Dermis microvascular lymphatic vessel endothelial cell (primary cell): ENCODE measurements around the gene DGAT2. TPM values are rescaled to one million over a fixed set of nuclear protein-coding genes. Genes with fewer than 3 reads are reported as not detected.

Experiments used
- DNase-seq, 2 donors: peaks; one replicate each; pipeline versions ENCODE4 v3.0.0 to v3.0.0-alpha.2; 2010; ENCODE audit warnings: low read depth in 2 of 2
- total RNA-seq: library from RNA; depleted of rRNA; stranded (reverse); fragments of >200 nt; gene quantifications from 2 replicates; pipeline ENCODE4 v1.2.1, GENCODE V29; 2014

The DGAT2 gene
- total RNA-seq, 1 donor from 2014 or later = 1.3 TPM

GRCh38 chr11:75823415-75823814 is 54.8 kb downstream of the DGAT2 start:
- DNase-seq = no peak

DNA sequence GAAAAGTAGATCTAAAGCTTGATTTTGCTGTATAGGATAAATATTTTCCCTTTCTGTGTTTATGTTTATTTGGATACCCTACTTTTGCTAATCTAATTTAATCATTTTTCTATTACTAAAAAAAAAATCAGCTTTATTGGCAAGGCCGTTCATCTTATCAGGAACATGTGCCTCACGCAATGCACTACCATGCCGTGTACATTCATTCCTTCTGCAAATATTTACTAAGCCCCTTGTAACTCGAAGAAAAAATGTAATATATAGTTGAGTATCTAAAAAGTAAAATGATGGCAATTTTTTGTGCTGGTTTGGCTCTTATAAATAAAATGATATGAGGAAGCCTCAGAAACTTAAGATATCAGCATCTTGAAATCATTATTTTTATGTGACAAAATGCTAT is 55.4 kb downstream of the DGAT2 start:
- no peak for DNase-seq

- DNase-seq = peak; percentile 65 to 84
Observed at GRCh38 chr11:75826461-75827230, 58.1 kb downstream of the DGAT2 start.

DNA sequence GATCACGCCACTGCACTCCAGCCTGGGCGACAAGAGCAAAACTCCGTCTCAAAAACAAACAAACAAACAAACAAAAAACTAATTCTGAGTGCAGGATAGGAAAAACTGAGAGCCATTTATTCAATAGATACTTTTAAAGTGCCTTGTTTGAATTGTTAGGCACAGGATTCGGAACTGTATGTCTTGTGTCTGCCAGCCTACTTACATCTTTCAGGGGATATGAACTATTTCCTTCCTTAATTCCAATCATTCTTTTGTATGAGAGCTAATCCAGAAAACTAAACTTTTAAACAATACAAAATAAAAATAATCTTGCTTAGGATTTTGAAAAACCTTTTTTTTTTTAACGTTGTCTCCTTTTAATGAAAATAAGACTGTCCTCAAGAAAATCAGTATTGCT is 59.0 kb downstream of the DGAT2 start:
- peak in 1 of 2 donors; percentile 65 for DNase-seq

DNA sequence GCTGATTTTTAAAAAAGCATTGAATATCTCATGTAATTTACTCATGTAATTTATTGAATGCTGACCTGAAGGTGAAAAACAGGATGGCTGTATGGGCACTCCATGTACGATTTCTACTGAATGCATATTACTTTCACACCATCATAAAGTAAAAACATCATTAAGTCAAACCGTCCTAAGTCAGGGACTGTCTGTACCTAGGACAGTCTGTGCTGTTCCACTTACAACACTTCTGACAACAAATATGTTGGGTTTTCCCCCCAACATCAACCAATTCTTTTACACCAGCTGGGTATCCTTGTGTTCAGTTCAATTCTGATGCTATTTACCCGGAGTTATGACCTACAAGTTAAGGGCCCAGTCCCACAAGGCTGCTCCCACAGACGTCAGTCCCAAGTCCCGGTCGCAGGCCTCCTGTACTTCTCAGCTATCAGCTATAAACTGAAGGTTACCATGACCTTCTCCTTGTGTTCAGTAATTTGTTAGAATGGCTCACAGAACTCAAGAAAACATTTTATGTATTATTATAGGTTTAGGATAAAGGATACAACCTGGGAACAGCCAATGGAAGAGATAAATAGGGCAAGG is 63.4 kb downstream of the DGAT2 start:
- no peak for DNase-seq

DNA sequence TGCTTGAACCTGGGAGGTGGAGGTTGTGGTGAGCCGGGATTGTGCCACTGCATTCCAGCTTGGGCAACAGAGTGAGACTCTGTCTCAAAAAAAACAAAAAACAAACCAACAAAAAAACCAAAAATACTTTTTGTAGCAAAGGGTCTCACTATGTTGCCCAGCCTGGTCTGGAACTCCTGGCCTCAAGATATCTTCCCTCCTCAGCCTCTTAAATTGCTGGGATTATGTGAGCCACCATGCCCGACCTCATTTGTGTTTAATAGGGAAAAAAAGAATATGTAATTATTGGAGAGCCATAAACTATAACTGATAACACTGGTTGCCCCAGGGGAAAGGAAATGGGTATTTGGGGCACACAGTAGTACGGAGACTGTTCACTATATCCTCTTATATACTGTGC is 66.2 kb downstream of the DGAT2 start:
- no peak for DNase-seq

DNA sequence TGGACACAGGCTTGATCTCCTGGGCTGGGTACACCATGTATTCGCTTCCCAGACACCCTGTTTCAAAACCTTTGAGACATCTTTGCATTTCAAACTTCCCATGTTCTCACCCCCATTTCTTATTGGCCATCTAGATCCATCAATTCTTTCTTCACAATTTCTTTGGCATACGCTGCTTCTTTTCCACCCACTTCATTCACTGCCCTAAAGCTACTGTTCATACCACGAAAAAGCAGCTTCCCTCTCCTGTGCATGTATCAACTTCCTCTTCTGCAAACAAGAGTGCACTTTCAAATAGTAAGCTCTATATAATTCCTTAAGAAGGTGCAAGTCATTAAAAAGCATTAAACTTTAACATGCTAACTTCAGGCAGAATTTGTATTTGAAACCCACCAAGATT is 67.8 kb downstream of the DGAT2 start:
- DNase-seq = no peak

DNA sequence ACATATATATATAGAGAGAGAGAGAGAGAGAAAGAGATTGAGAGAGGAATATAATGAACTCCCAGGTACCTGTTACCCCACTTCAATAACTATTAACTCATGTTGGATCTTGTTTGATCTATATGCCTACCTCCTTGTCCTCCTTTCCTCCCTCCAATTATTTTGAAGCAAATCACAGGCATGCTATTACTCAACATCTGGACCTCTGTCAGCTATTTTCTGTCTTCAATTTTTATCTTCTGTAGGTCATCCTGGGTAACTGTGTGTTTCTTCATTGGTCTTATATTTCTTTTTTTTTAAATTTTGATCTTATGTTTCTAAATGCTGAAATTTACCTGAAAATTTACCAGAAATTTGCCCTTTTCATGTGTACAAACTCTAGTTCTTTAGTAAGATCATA is 71.3 kb downstream of the DGAT2 start:
- no peak for DNase-seq

DNA sequence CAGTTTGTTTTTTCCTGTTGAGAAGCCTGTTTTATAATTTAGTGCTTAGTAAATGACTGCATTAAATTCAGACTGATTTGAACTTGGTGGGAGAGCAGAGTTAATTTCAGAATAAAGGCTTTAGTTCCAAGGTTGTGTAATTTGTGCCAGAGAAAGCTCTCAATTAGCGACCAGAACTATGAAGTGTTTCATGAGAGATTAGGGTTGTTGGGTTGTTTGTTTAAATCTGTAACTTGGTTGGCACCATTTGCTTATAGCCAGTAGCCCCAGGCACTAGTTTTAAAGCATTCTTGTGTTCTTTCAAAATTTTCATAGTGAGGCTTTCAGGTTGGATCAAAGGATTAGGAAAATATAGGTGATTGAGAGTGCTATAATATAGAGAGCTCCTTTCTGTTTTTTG is 71.9 kb downstream of the DGAT2 start:
- no peak for DNase-seq

GRCh38 chr11:75841739-75842138 is 73.2 kb downstream of the DGAT2 start:
- no peak for DNase-seq

DNA sequence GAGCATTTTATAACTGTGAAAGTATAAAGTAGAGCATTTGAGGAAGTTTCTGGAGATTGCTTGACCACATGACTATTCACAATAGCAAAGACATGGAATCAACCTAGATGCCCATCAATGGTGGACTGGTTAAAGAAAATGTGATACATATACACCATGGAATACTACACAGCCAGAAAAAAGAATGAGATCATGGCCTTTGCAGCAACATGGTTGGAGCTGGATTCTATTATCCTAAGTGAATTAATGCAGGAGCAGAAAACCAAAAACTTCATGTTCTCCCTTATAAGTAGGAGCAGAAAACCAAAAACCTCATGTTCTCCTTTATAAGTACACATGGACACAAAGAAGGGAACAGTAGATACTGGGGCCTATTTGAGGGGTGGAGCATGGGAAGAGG is 76.7 kb downstream of the DGAT2 start:
- no peak for DNase-seq

- no peak for DNase-seq
Observed at GRCh38 chr11:75849894-75850293, 81.3 kb downstream of the DGAT2 start.

GRCh38 chr11:75850787-75851186 is 82.2 kb downstream of the DGAT2 start:
- DNase-seq = peak in 1 of 2 donors; percentile 8

Other genes starting within 250 kb of the DGAT2 start
- 9.8 and 21.0 TPM in 2 replicates for gene GDPD5, start 242.8 kb upstream of the DGAT2 start, total RNA-seq
- gene SERPINH1, start 206.5 kb upstream of the DGAT2 start, total RNA-seq = 328 and 388 TPM in 2 replicates
- gene MAP6, start 99.7 kb upstream of the DGAT2 start, total RNA-seq = 0.26 and 0.51 TPM in 2 replicates
- not detected in 2 replicates for gene MOGAT2, start 50.9 kb upstream of the DGAT2 start, total RNA-seq
- gene UVRAG, start 46.4 kb downstream of the DGAT2 start, total RNA-seq = 49.0 and 52.2 TPM in 2 replicates